Measurements from ENCODE around the gene RTL5.

DNA sequence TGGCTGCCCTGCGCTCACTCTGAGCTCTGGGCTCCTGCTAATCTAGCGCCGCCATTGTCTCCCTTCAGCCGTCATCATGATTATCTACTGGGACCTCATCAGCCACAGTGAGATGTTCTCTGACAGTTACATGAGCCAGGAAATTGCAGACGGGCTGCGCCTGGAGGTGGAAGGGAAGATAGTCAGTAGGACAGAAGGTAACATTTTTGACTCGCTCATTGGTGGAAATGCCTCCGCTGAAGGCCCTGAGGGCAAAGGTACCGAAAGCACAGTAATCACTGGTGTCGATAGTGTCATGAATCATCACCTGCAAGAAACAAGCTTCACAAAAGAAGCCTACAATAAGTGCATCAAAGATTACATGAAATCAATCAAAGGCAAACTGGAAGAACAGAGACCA is 28.1 kb upstream of the RTL5 start:
- TF ChIP-seq, protein P1, sequence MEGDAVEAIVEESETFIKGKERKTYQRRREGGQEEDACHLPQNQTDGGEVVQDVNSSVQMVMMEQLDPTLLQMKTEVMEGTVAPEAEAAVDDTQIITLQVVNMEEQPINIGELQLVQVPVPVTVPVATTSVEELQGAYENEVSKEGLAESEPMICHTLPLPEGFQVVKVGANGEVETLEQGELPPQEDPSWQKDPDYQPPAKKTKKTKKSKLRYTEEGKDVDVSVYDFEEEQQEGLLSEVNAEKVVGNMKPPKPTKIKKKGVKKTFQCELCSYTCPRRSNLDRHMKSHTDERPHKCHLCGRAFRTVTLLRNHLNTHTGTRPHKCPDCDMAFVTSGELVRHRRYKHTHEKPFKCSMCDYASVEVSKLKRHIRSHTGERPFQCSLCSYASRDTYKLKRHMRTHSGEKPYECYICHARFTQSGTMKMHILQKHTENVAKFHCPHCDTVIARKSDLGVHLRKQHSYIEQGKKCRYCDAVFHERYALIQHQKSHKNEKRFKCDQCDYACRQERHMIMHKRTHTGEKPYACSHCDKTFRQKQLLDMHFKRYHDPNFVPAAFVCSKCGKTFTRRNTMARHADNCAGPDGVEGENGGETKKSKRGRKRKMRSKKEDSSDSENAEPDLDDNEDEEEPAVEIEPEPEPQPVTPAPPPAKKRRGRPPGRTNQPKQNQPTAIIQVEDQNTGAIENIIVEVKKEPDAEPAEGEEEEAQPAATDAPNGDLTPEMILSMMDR (IDR thresholded peaks at IDR 0.05) = no peak
- no peak for TF ChIP-seq POLR2AphosphoS5 (IDR thresholded peaks at IDR 0.05)
- no peak for TF ChIP-seq EP300 (IDR thresholded peaks at IDR 0.05)

Data from upper lobe of left lung (tissue), 4 donors.